GM13977 (cell line): ENCODE results near the gene AK9.

Experiments
- DNase-seq: peaks from one replicate; pipeline ENCODE4 v3.0.0; 2012; ENCODE audit warnings: low spot score
- CTCF ChIP-seq: IDR thresholded peaks from 2 replicates; pipeline ENCODE4 v1.5.1; 2012; ENCODE audit warnings: mild to moderate bottlenecking, control low read depth; ENCODE audit not compliant: insufficient read depth; ENCODE audit errors: extremely low read depth, missing control alignments
- in situ Hi-C: fragments of 300-500 bp; cut with MboI; formaldehyde crosslinking; loops from one replicate; pipeline ENCODE4 v1.12.0; 2022; ENCODE audit warnings: low sequenced_read_pairs, low pct_unique_long_range_greater_than_20kb, mixed read lengths, inconsistent platforms; ENCODE audit not compliant: unreplicated experiment

Gene AK9

GRCh38 chr6:109491207-109491938 is 199.6 kb downstream of the AK9 start:
- no peak for TF ChIP-seq CTCF
- in situ Hi-C loops: no loop called here
- peak; percentile 50 for DNase-seq

GRCh38 chr6:109490713-109491112 is 200.3 kb downstream of the AK9 start:
- TF ChIP-seq CTCF: no peak
- in situ Hi-C loops: no loop called here
- no peak for DNase-seq

GRCh38 chr6:109488001-109488400 is 203.0 kb downstream of the AK9 start:
- in situ Hi-C loops: no loop called here
- no peak for DNase-seq

GRCh38 chr6:109486068-109486467 is 204.9 kb downstream of the AK9 start:
- TF ChIP-seq CTCF: no peak
- in situ Hi-C loops: no loop called here
- DNase-seq: no peak

More at GRCh38 chr6:109488001-109488400, 203.0 kb downstream of the AK9 start:
- TF ChIP-seq CTCF: no peak

- DNase-seq: no peak
- TF ChIP-seq CTCF: no peak
- in situ Hi-C loops: no loop called here
Observed at GRCh38 chr6:109485266-109485935, 205.6 kb downstream of the AK9 start.

- in situ Hi-C loops: no loop called here
- DNase-seq: no peak
- no peak for TF ChIP-seq CTCF
Observed at GRCh38 chr6:109484122-109484521, 206.9 kb downstream of the AK9 start.
